ENCODE results near the gene PARN.
"Not testable (repeated sequence)": the region's sequence is repeated elsewhere in the genome, so short reads cannot be mapped to it uniquely, and the experiment has no call there.

The PARN gene

DNA sequence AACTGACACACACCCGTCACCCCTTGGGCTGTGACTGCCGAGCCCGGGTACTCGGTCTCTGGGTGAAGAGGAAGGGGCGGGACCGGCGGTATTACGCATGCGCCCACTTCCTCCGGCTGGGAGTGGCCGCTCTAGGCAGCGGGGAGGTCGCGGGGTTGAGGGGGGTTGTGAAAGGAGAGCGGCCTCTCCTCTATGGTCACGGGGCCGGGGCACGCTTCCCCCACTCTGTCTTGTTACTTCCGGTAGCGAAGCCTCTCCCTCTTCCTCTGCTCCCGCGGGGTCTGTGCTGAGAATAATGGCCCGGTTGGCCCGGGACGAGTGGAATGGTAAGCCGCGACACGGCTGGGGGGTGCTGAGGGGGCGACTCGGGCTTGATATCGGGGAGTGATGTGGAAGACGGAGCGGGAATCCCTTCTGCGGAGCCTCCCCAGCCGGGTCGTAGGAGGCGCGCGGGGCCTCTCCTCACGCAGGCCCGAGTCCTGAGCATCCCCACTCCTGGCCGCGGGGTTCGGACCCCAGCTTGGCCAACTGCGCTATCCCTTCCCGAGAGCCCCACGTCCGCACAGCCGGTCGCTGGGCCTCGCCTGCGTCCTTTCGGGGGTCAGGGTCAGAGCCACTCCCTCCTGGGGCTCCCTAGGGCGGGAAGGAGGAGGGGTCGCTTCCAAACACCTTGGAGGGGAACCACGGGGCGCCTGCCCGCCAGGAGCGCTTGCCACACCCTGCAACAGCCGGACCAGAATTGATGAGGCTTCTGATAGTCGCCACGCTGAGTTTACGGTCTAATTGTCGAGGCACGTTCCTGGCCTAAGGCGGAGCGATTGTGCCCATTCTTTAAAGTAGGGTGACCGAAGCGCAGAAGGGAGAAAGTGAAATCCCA lies 2.9 kb upstream of the PARN start, which contains the start of gene BFAR:
Gene BFAR (plus strand): TSS at position 259 of the 877 bp plus-strand sequence. CDS start 11,396 bp downstream, outside the sequence.
- DNase-seq: peak; percentile 98

DNA sequence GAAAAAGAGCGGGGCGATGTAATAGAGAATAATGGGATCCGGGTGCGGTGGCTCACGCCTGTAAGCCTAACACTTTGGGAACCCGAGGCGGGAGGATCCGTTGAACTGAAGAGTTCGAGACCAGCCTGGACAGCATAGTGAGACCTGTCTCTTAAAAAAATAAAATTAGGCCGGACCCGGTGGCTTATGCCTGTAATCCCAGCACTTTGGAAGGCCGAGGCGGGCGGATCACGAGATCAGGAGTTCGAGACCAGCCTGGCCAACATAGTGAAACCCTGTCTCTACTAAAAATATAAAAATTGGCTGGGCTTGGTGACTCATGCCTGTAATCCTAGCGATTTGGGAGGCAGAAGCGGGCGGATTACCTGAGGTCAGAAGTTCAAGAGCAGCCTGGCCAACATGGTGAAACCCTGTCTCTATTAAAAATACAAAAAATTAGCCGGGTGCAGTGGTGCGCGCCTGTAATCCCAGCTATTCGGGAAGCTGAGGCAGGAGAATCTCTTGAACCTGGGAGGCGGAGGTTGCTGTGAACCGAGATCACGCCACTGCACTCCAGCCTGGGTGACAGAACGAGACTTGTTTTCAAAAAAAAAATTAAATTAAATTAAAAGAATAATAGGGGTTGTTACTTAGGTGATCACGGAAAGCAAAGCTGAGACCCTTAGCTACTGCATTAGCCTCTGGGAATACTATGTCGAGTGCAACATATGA lies 715 bp upstream of the PARN start:
- DNase-seq: not testable (repeated sequence)

DNA sequence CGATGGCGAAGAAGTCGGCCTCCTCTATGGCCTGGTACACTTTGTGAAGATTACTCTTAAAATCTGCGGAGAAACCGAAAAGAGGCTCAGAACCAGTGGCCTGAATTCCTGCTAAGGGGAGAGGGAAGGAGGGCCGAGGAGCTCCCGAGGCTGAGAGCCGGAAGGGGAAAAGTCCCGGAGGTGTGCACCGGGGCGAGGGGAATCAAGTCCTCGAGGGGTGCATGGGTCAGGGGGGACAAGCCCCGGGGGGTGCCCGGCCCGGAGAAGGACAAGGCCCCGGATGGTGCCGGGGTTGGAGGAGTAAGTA lies 495 bp downstream of the PARN start:
- DNase-seq: no peak

DNA sequence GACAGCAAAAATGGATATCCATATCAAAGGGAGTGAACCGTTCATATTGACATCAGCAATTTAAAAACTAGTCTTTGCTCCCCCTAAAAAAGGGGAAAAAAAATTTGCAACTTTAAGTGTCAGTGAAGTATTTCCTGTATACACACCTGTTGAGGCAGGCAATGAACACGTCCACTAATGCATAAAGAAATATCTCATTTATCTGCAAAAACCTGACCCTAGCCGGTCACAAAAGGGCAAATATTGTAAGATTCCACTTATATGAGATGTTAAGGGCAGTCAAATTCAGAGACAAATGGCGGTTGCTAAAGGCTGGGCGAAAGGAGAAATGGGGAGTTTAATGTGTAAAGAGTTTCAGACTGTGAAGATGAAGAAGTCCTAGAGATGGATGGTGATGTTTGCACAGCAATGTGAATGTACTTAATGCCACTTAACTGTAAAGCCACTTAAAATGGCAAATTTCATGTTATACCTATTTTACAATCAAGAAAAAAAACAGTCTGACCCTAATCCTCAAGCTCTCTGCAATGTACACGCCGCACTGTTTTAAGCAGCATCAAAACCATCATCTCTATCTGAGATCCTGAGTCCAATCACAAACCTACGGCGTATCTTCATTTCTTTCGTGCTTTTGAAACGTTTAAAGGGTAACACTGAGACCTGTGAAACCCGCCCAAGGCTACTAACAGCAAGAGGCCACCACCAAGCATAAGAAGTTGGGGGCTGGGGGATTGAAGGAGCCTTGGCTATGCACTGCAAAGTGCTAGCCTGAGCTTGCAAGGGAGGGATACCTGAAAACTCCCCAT lies 1.1 kb downstream of the PARN start:
- DNase-seq: no peak

DNA sequence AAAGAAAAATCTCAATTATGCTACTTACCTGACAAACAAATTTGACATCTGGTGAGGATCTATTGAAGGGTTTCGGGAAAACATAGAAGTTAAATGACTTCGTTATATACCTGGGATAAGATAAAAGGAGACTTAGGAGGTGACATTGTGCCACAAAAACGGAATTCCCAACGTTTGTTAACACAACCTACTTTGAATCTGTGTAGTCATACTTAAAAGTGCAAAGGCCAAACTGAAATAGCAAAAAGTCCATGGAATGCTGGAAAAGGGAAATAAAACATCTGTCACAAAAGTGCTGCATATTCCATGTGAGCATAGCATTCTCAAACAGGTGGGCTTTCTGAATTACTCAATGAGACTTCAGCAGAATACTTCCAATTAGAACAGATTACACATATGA lies 3.0 kb downstream of the PARN start:
- no peak for DNase-seq

DNA sequence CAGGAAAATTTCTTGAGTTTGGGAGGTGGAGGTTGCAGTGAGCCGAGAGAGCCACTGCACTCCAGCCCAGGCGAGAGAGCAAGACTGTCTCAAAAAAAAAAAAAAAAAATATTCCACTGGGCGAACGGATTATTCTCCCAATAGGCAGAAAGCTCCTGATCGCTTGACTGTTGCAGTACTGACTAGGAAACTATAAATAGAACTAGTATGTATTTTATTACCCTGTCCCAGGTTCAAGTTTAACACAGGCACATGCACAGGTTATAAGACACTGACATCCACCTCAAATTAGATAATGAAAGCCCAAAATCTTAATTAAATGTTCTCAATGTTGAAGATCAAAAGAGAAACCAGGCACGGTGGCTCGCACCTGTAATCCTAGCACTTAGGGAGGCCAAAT lies 11.5 kb downstream of the PARN start:
- no peak for DNase-seq

DNA sequence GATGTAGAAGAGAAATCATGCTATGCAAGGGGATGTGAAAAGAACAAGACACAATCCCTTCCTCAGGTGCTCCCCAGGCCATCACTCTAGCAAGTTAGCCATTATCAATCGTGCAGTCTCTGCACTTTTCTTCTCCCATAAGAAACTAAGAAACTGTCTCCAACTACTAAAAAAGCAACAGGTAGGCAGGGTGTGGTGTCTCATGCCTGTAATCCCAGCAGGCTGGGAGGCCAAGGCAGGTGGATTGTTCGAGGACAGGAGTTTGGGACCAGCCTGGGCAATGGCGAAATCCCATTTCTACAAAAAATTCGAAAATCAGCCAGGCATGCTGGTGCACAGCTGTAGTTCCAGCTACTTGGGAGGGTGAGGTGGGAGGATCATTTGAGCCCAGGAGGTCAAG lies 13.8 kb downstream of the PARN start:
- no peak for DNase-seq

DNA sequence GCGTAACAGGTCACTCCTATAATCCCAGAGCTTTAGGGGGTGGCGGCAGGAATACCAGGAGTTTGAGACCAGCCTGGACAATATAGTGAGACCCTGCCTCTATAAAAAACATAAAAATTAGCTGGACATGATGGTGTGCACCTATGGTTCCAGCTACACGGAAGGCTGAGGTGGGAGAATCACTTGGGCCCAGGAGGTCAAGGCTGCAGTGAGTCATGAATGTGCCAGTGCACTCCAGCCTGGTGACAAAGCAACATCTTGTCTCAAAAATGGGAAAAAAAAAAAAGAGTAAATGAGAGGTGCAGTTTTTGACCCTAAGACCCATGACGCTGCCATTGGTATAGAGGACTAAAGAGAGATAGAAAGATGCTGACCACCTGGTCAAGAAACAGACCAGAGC lies 16.1 kb downstream of the PARN start:
- no peak for DNase-seq

DNA sequence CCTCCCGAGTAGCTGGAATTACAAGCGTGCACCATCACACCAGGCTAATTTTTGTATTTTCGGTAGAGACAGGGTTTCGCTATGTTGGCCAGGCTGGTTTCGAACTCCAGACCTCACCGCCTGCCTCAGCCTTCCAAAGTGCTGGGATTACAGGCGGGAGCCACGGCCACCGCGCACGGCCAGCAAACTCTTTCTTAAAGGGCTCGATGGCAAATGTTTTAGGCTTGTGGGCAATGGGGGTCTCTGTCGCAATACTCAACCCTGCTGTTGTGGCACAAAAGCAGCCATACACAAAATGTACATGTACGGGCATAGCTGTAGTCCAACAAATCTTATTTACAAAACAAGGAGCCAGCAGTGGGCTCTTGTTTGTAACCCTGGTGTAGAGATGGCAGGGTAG lies 18.4 kb downstream of the PARN start:
- DNase-seq: no peak

DNA sequence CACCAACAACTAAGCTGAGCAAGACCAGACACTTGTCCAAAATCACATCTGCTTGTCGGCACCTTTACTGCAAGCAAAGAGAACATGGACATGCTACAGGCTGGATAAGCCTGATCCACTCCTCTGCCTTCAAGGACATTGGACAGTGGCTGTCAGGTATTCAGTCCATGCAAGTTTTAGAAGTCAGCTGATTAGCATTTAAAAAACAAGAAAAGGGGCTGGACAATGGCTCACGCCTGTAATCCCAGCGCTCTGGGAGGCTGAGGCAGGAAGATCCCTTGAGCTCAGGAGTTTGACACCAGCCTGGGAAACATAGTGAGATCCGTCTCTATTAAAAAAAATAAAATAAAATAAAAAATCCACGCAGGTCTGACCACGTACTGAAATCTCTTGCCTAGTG lies 20.3 kb downstream of the PARN start:
- no peak for DNase-seq

DNA sequence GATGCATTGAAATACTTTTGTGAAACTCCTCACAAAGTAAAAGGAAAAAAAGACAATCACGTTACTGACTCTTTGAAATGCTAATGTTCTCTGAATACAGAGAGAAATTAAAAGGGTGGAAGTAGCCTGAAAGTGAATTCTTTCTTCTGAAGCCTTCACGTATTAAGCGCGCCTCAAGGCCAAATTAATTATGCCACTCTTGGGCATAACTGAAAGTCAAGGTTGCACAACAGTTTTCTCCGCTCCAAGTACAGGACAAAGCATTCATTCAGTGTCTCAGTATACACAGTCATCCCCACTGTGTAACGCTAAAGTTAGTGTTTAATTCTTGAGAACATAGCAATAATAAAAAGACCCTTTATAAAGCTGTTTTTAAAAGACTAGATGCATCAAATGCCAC lies 21.5 kb downstream of the PARN start:
- DNase-seq: no peak

DNA sequence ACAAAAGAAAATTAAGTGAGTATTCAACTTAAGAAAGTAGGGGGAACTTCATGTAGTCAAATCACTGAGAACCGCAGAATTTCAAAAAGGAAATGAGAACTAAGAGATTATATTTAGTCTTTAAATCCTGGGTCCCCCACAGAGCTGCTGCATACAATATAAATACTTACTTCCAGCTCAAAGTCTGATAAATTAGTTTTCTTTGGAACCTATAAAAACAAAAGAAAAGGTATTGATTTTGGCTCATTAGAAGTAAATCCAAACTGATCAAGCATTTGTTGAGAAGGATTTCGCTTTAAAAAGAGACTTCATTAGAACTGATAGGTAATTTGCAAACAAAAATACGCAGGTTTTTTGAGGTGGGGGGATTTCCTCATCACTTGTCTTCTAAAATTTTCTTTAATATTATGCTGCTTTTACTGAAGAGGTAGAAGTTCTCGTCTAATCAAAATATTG lies 21.9 kb downstream of the PARN start:
- DNase-seq: no peak

DNA sequence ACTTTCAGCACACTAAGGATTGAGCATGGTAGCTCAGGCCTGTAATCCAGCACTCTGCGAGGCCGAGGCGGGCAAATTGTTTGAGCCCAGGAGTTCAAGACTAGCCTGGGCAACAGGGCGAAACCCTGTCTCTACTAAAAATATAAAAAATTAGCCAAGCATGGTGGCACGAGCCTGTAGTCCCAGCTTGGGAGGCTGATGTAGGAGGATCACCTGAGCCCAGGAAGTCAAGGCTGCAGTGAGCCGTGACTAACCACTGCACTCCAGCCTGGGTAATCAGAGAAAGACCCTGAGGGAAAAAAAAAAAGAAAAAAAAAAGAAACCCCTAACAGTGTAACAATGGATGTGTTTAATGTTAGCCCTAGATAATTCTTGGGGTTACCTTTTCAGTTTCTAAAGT lies 24.0 kb downstream of the PARN start:
- DNase-seq: no peak

DNA sequence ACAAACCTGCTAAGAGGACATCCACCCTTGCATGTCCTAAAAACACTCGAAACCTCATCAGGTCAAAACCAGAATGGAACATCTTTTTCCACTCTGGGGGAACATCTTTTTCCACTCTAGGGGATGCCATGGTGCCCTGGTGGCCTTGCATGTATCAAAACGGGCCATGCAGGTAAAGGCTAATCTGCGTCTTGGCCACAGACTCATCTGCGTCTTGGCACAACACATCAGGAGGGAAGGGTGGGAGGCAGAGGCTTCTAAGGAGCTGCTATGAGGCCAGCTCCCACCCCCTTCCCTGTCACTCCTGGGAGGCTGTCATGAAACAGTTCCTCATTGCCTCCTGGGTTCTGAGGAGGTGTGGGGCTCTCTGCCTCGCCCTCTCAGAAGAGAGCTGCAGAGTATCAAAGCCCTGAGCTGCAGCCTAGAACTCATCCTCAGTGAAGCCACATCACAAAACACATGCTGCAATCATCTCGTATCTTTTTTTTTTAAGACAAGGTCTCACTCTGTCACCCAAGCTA lies 27.6 kb downstream of the PARN start:
- DNase-seq: no peak

DNA sequence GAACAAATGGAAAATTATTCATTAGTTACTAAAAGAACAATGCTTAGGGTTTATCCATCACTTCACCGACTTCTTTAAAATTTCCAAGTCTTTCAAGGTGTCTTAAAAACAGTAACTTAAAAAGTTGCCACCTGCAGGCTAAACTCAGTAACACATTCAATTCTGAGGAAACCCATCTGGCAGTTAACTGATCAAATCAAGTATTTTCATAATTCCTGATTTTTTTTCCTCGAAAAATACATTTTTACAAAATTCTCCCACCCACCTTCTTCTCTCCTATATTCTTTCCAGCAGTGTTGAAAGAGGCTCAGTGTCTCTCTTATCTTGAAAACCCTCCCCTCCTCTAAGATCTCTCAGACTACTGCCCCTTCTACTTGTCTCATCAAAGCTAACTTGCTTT lies 29.9 kb downstream of the PARN start:
- no peak for DNase-seq

DNA sequence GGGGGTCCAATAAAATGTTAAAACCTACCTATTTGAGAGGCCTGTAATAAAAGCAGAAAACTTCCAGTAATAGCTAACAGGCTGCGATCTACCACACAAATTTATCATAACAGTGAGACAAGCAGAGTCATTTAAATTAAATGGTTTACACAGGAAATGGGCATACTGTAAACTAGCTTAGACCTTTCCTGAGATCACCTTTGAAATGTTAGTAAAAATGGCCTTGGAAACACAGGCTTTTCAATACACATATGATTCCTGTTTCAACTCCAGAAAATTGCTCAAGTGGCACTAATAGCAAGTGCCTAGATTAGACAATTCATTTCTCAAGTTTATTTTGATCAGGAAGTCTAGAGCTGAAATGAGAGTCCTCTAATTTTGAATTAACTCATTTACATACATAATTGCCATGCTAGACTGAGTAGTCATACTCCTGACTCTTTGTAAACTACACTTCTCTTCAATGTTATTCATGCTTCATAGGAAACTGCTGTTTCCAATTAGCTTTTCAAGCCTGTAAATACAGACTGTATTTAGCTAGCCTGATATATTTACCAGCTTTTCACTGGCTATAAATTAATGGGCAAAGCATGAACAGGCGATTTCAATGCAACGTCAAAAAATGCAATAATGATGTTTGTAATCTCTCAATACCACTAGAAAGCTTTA lies 43.3 kb downstream of the PARN start:
- DNase-seq: no peak

DNA sequence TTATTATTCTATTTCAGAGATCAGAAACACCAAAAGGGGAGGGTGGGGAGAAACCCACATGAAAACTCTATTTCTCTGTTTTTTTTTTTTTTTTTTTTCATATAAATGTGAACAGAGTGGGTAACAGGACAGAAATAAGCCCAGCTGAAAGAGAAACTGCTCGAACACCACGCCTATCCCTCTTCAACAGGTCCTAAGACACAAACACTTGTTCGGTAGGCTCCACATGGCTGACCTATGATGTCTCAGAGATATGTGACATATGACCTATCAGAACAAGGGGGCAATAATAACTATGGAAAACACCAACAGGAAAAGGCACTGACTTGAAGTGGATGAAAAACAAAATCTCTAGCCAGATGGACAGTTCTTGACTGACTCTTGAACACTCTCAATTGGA lies 44.8 kb downstream of the PARN start:
- DNase-seq: no peak

DNA sequence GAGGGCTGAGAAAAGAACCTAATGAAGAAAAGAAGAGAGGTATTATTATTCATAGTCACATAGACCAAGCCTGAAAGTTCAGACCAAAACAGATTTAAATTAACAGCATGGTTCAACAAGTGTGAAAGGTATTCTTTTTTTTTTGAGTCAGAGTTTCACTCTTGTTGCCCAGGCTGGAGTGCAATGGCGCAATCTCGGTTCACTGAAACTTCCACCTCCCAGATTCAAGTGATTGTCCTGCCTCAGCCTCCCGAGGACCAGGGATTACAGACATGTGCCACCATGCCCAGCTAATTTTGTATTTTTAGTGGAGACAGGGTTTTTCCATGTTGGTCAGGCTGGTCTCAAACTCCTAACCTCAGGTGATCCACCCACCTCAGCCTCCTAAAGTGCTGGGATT lies 49.1 kb downstream of the PARN start:
- DNase-seq: not testable (repeated sequence)

DNA sequence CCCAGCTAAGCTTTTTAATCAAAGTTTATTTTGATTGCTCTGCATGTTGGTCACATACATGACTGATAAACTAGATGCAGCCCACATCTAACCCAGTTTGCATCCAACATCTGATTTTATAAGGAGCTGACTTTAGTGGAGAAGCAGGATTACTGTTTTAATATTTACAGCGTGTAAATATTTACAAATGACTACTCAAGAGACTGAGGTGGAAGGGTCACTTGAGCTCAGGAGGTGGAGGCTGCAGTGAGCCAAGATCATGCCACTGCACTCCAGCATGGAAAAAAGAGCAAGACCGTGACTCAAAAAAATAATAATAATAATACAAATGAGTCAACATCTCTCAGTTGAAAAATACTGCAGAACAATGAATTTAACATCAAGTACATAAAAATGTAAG lies 50.8 kb downstream of the PARN start:
- no peak for DNase-seq

DNA sequence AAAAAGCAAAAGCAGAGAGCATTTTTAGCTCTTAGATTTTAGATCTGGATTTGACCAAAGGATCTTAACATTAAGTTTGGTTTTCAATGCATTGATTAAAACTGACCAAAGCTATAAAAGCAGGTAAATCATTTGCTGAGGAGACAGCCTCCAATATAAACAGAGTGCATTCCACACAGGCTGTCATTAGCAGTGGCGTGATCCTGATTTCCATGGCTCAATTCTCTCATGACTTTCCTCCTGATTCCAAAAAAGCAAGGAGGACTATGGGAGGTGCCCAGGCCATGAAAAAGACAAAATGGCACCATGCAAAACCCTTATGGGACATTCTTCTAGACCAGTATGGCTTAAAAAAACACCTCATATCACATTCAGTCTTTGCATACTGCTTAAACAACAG lies 53.5 kb downstream of the PARN start:
- no peak for DNase-seq

DNA sequence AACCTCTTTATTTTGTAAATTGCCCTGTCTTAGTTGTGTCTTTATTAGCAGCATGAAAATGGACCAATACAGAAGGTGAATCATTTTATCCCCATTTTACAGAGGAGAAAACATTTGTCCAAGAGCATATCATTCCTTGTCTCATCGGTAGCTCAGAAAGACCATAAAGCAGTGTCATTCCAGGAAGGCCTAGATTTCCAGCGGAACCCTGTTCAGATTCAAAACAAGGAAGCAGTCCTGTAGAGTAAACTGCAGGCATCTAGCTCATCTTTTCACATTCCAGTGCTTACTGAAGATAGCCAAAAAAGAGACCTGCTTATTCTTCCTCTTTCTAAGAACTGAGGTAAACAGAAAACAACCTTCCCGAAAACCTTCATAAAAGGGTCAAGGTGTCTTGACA lies 54.0 kb downstream of the PARN start:
- DNase-seq: no peak

DNA sequence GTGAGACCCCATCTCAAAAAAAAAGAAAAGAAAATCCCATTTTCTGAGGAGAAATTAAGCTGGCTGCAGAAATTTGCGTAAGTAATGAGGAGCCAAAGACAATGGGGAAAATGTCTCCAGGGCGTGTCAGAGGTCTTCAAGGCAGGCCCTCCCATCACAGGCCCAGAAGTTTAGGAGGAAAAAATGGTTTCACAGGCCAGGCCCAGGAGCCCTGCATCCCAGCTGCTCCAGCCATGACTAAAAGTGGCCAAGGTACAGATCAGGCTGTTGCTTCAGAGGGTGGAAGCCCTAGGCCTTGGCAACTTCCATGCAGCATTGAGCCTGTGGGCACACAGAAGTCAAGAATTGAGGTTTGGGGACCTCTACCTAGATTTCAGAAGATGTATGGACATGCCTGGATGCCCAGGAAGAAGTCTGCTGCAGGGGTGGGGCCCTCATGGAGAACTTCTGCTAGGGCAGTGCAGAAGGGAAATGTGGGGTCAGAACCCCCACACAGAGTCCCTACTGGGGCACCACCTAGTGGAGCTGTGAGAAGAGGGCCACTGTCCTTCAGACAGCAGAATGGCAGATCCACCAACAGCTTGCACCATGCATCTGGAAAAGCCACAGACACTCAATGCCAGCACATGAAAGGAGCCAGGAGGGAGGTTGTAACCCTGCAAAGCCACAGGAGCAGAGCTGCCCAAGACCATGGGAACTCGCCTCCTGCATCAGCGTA lies 55.2 kb downstream of the PARN start:
- not testable (repeated sequence) for DNase-seq

Measured in NK-92 treated with Interleukin-12 subunit alpha and Interleukin-12 subunit beta, amount 100 ng/mL, for 24 hours (cell line).